Measurements from ENCODE around the gene CPN2.

The CPN2 gene

GRCh38 chr3:194330160-194330559, 21.0 kb downstream of the CPN2 start:
- H3K27me3 ChIP-seq (ENCODE audit: insufficient read depth, low read depth) = peaks cover 7% of the 10 kb centered on the region
- no peak for TF ChIP-seq CTCF (conservative IDR thresholded peaks at IDR 0.05; ENCODE audit: low read depth, low read length)
- H3K79me2 ChIP-seq (ENCODE audit: insufficient read depth, low read depth) = no peaks in the 10 kb centered on the region
- no peak overlapping the region for H3K4me2 ChIP-seq
- H3K4me1 ChIP-seq (ENCODE audit: low read depth, poor library complexity, severe bottlenecking) = peaks cover 3% of the 10 kb centered on the region
- no peaks in the 10 kb centered on the region for H4K20me1 ChIP-seq (ENCODE audit: insufficient read depth)
- no peak overlapping the region for H3K9ac ChIP-seq
- no peak overlapping the region for H3K4me3 ChIP-seq (IDR thresholded peaks at IDR 0.05; ENCODE audit: insufficient read depth, low read depth, low read length)
- H3K27ac ChIP-seq = no peak overlapping the region
- H3K36me3 ChIP-seq (ENCODE audit: insufficient read depth) = no peaks in the 10 kb centered on the region
- no peak overlapping the region for H2AFZ ChIP-seq (ENCODE audit: low read depth)

- no peak overlapping the region for H3K27ac ChIP-seq
Measured at GRCh38 chr3:194329583-194329965, 21.6 kb downstream of the CPN2 start.

GRCh38 chr3:194328942-194329582, 22.1 kb downstream of the CPN2 start:
- no peak overlapping the region for H3K4me2 ChIP-seq
- H2AFZ ChIP-seq (ENCODE audit: low read depth) = no peak overlapping the region

More at GRCh38 chr3:194329583-194329965, 21.6 kb downstream of the CPN2 start:
- Histone ChIP-seq H3K27me3 (ENCODE audit: insufficient read depth, low read depth) (peaks cover 7% of the 10 kb centered on the region), H3K36me3 (ENCODE audit: insufficient read depth) (no peaks in the 10 kb centered on the region), H3K4me2 (no peak overlapping the region), H3K9ac (no peak overlapping the region), H3K79me2 (ENCODE audit: insufficient read depth, low read depth) (no peaks in the 10 kb centered on the region), H3K4me1 (ENCODE audit: low read depth, poor library complexity, severe bottlenecking) (peaks cover 3% of the 10 kb centered on the region), H3K4me3 (IDR thresholded peaks at IDR 0.05; ENCODE audit: insufficient read depth, low read depth, low read length) (no peak overlapping the region), H4K20me1 (ENCODE audit: insufficient read depth) (no peaks in the 10 kb centered on the region), H2AFZ (ENCODE audit: low read depth) (no peak overlapping the region)
- TF ChIP-seq CTCF (conservative IDR thresholded peaks at IDR 0.05; ENCODE audit: low read depth, low read length) = no peak

GRCh38 chr3:194328053-194328657, 23.0 kb downstream of the CPN2 start:
- Histone ChIP-seq H3K27ac (no peak overlapping the region), H3K36me3 (ENCODE audit: insufficient read depth) (no peaks in the 10 kb centered on the region), H3K27me3 (ENCODE audit: insufficient read depth, low read depth) (peaks cover 6% of the 10 kb centered on the region), H3K4me1 (ENCODE audit: low read depth, poor library complexity, severe bottlenecking) (no peaks in the 10 kb centered on the region), H2AFZ (ENCODE audit: low read depth) (no peak overlapping the region), H3K4me3 (IDR thresholded peaks at IDR 0.05; ENCODE audit: insufficient read depth, low read depth, low read length) (no peak overlapping the region), H3K4me2 (no peak overlapping the region), H4K20me1 (ENCODE audit: insufficient read depth) (no peaks in the 10 kb centered on the region), H3K9ac (no peak overlapping the region), H3K79me2 (ENCODE audit: insufficient read depth, low read depth) (no peaks in the 10 kb centered on the region)
- no peak for TF ChIP-seq CTCF (conservative IDR thresholded peaks at IDR 0.05; ENCODE audit: low read depth, low read length)

More at GRCh38 chr3:194328942-194329582, 22.1 kb downstream of the CPN2 start:
- Histone ChIP-seq H3K4me1 (ENCODE audit: low read depth, poor library complexity, severe bottlenecking) (peaks cover 2% of the 10 kb centered on the region), H3K27me3 (ENCODE audit: insufficient read depth, low read depth) (peaks cover 7% of the 10 kb centered on the region), H3K36me3 (ENCODE audit: insufficient read depth) (no peaks in the 10 kb centered on the region), H3K9ac (no peak overlapping the region), H3K27ac (no peak overlapping the region), H3K79me2 (ENCODE audit: insufficient read depth, low read depth) (no peaks in the 10 kb centered on the region), H4K20me1 (ENCODE audit: insufficient read depth) (no peaks in the 10 kb centered on the region), H3K4me3 (IDR thresholded peaks at IDR 0.05; ENCODE audit: insufficient read depth, low read depth, low read length) (no peak overlapping the region)
- TF ChIP-seq CTCF (conservative IDR thresholded peaks at IDR 0.05; ENCODE audit: low read depth, low read length) = no peak
